ENCODE results near the gene HMOX2. TPM values are rescaled to one million over a fixed set of nuclear protein-coding genes. Genes with fewer than 3 reads are reported as not detected.
A peak's percentile ranks its signal among the peaks of the same experiment; 100 is the strongest.

Gene HMOX2
- total RNA-seq, 1 experiment from 2014 or later, result 41.3 TPM

GRCh38 chr16:4505356-4506147 is 29.4 kb downstream of the HMOX2 start:
- DNase-seq (ENCODE audit: low read depth), result no peak

DNA sequence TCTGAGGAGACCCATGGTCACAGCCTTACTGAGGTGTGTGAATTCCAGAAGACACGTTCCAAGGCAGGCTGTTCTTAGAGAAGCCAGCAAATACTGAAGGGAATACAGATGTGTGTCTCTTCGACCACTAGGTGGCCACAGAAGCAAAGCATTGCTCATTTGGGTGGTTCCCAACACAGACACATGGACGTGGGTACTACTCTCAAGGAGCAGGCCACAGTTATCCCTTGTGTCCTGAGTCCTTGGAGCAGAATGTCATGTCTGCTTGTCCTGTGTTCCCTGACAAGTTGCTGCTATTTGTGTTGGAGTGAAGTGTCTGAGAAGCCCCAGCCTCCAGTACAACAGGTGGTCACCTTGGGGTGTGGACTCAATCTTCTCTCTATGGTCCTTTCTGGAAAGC is 30.3 kb downstream of the HMOX2 start:
- peak; percentile 55 for DNase-seq (ENCODE audit: low read depth)

DNA sequence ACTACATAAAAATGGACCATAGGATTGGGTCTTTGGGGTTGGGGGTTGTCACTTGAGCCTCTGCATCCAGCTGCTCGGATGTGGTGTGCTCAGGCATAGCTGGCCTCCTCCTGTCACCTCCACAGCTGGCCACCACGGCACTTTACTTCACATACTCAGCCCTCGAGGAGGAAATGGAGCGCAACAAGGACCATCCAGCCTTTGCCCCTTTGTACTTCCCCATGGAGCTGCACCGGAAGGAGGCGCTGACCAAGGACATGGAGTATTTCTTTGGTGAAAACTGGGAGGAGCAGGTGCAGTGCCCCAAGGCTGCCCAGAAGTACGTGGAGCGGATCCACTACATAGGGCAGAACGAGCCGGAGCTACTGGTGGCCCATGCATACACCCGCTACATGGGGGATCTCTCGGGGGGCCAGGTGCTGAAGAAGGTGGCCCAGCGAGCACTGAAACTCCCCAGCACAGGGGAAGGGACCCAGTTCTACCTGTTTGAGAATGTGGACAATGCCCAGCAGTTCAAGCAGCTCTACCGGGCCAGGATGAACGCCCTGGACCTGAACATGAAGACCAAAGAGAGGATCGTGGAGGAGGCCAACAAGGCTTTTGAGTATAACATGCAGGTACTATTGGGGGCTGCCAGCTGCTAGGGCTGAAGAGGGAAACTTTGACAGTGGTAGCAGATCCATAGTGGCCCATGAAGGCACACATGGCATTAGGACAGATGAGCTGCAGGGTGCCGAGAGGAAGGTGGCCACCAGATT is 31.6 kb downstream of the HMOX2 start:
- no peak for DNase-seq (ENCODE audit: low read depth)

GRCh38 chr16:4508806-4509205 is 32.6 kb downstream of the HMOX2 start:
- no peak for DNase-seq (ENCODE audit: low read depth)

GRCh38 chr16:4509420-4509819 is 33.2 kb downstream of the HMOX2 start:
- no peak for DNase-seq (ENCODE audit: low read depth)

DNA sequence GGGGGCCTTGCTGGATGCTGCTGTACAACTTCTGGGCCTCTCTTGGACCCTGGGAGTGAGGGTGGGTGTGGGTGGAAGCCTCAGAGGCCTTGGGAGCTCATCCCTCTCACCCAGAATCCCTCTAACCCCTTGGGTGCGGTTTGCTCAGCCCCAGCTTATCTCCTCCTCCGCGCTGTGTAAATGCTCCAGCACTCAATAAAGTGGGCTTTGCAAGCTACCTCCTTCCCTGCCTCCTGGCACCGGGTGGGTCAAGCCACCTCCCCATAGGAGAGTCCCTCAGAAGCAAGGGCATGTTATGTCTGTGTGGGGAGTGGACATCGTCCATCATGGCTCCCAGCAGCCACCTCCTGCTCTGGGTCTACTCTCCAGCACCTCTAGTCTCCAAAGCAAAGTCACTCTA is 33.9 kb downstream of the HMOX2 start:
- DNase-seq (ENCODE audit: low read depth), result no peak

DNA sequence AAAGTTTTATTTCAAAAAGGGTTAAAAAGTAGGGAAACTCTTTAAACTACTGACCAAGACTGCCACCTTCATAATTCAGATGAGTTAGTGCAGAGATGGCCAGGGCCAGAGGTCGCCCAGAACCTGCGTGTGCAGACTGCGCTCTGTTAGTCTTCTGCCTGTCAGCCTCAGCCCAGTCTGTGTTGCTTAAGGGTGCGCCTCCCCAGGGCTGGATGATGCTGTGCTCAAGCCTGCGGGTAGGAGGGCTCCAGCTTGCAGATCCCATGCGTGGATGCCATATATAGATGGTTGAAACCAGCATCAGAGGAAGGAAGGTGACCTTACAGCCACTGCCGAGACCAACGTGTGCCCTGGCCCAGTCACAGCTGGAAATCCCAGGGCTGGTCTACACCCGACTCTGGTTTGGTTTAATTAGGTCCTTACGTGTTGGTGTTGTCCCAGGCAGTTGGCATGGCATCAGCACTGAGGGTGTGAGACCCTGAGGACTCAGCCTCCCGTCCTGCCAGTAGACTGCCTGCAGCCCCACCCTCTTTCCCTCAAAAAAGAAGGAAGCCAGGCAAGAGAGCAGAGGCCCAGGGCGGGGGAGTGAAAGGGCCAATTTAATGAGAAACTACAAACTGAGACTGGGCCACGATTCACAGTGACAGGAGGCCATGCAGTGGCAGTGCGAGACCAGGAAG is 34.7 kb downstream of the HMOX2 start:
- DNase-seq (ENCODE audit: low read depth), result no peak

GRCh38 chr16:4511441-4512082 is 35.4 kb downstream of the HMOX2 start:
- DNase-seq (ENCODE audit: low read depth), result no peak

DNA sequence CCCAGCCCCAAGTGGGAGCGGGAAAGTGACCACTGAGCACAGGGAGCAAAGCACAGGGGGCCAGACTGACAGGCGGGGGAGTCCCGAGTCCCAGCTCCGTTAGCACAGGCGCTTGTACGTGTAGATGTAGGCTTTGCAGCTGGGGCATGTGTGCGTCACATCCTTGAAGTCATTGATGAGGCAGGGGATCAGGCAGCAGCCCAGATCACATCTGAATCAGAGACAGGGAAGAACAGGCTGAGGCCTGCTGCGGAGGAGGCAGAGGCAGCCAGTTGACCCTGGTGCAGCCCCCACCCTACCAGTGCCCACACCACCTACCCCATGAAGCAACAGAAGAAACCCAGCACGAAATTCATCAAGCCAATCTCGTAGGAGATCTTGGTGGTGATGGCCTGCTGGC is 36.3 kb downstream of the HMOX2 start:
- no peak for DNase-seq (ENCODE audit: low read depth)

- DNase-seq (ENCODE audit: low read depth), result no peak
Observed at GRCh38 chr16:4513086-4513860, 37.1 kb downstream of the HMOX2 start.

GRCh38 chr16:4513881-4514280 is 37.7 kb downstream of the HMOX2 start:
- DNase-seq (ENCODE audit: low read depth), result no peak

GRCh38 chr16:4514606-4515005 is 38.4 kb downstream of the HMOX2 start:
- no peak for DNase-seq (ENCODE audit: low read depth)

DNA sequence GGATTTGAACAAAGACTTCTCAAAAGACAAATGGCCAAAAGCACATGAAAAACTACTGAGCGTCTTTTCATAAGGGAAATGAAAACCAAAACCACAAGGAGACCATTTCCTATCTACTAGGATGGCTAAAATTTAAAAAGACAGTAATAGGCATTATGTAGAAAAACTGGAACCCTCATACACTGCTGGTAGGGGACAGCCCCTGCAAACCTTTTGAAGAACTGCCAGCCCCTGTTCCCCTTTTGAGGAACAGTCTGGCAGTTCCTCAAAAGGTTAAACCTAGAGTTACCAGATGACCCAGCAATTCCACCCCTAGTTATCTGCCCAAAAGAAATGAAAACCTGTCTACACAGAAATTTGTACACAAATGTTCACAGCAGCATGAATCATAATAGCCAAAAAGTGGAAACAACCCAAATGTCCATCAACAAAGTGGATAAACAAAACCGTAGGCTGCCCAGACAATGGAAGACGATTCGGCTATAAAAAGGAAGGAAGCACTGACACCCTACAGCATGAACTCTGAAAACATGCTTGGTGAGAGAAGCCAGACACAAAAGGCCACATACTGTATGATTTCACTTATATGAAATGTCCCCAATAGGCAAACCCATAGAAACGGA is 39.5 kb downstream of the HMOX2 start:
- DNase-seq (ENCODE audit: low read depth), result no peak

- DNase-seq (ENCODE audit: low read depth), result peak; percentile 50
Observed at GRCh38 chr16:4517812-4518680, 41.8 kb downstream of the HMOX2 start.

- no peak for DNase-seq (ENCODE audit: low read depth)
Observed at GRCh38 chr16:4519274-4520058, 43.3 kb downstream of the HMOX2 start.

GRCh38 chr16:4520913-4521312 is 44.7 kb downstream of the HMOX2 start:
- no peak for DNase-seq (ENCODE audit: low read depth)

DNA sequence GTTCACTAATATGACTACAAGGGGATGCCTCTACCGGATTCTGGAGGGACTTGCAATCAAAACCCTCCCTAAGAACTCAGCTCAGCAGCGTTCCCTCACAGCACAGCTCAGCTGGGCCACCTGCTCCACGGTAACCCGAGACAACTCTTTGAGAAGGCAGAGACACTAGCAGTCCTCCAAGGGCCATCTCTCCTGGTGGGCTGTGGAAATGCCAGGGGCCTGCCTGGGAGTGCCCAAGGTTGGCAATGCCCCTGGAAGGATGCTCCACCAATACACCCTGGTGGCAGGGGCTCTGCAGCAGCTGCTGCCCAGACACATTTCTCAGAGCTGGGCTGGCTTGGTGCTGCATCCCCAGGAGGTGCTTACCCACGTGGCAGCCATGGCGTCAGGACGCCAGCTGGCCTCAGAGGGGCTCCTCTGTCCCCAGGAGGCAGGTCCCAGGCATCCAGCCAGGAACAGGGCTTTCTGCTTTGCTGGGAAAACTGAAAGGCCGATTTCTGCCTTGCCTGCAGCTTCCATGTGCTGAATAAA is 45.9 kb downstream of the HMOX2 start:
- DNase-seq (ENCODE audit: low read depth), result no peak

DNA sequence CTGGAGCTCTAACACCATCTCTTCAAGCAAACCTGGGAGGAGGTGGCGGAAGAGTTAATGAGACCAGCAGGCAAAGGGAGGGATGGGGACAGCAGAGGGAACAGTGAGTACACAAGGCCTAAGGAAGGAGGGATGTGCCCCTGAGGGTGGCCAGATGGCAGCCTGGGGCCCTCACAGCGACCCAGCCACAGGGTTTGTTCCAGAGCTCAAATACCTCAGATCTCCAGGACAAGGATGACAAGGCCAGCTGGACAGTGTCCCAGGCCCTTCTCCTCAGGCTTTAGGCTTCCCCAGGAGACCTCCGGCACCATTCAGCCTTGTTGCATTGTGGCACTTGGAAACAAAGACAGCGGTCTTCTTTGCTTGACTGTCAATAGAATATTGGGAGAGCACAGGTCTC is 47.5 kb downstream of the HMOX2 start:
- no peak for DNase-seq (ENCODE audit: low read depth)

GRCh38 chr16:4524571-4524970 is 48.4 kb downstream of the HMOX2 start:
- no peak for DNase-seq (ENCODE audit: low read depth)

All from Daoy (cell line).